GM12878 (cell line): ENCODE results near the gene CA5A. TPM values are rescaled to one million over a fixed set of nuclear protein-coding genes. Genes with fewer than 3 reads are reported as not detected.

Source experiments
- ATAC-seq: fragments of 200-7000 bp; cut with Tn5 transposase; 3 replicates; pipeline ENCODE4 v1.9.1; 2020; ENCODE audit warnings: mild to moderate bottlenecking, moderate library complexity
- BruUV-seq: library from RNA; stranded (reverse); fragments of 400-500 nt; replicated peaks from 2 replicates; lab custom pipeline; 2021; lab: Mats Ljungman, UMichigan
- CTCF ChIA-PET: fragments of 300-600 bp; sonication (Branson Sonifier 250); formaldehyde crosslinking; extraction: SDS; loops from one replicate; lab custom pipeline; 2021; ENCODE audit warnings: inconsistent platforms; lab: Yijun Ruan, JAX
- POLR2A ChIA-PET: fragments of 350-600 bp; formaldehyde crosslinking; extraction: SDS; loops from one replicate; lab custom pipeline; 2021; ENCODE audit warnings: inconsistent platforms; lab: Charles Lee
- RAD21 ChIA-PET: fragments of 300-600 bp; sonication (Branson Sonifier 250); formaldehyde crosslinking; loops from one replicate; lab custom pipeline; 2023; ENCODE audit warnings: antibody characterized with exemption; ENCODE audit not compliant: unreplicated experiment; lab: Charles Lee
- SMC1A ChIA-PET: fragments of 300-600 bp; sonication (Branson Sonifier 250); formaldehyde crosslinking; loops from one replicate; lab custom pipeline; 2023; ENCODE audit not compliant: unreplicated experiment, uncharacterized antibody; lab: Charles Lee
- DNase-seq: peaks from one replicate; pipeline ENCODE4 v3.0.0-alpha.2; 2011; ENCODE audit warnings: low read depth, low spot score
- FAIRE-seq: peaks from 3 replicates; lab custom pipeline; 2011; peaks lifted over from hg19 to GRCh38; lab: Jason Lieb, UNC
- H2AFZ ChIP-seq: 2 replicates; pipeline ENCODE4 v1.6.0; 2011; ENCODE audit warnings: low read depth, low read length, control low read depth; ENCODE audit not compliant: control insufficient read depth
- H3K27ac ChIP-seq: 2 replicates; pipeline ENCODE4 v1.5.1; 2011; ENCODE audit warnings: control low read depth; ENCODE audit not compliant: control insufficient read depth, insufficient read depth
- H3K27me3 ChIP-seq, 2 experiments: replicated peaks in 1 of 2; 2 replicates each; pipeline versions ENCODE4 v1.6.0 to v1.6.1; 2011; ENCODE audit warnings: low read length in 1 of 2; ENCODE audit not compliant: control insufficient read depth in 2 of 2, insufficient read depth in 2 of 2
- H3K36me3 ChIP-seq, 2 experiments: 2 replicates each; pipeline ENCODE4 v1.5.1; 2011; ENCODE audit warnings: low read length in 1 of 2; ENCODE audit not compliant: control insufficient read depth in 2 of 2, insufficient read depth in 2 of 2
- H3K4me1 ChIP-seq: 2 replicates; pipeline ENCODE4 v1.6.1; 2011; ENCODE audit warnings: mild to moderate bottlenecking, low read length, moderate library complexity, mixed read lengths; ENCODE audit not compliant: control insufficient read depth, insufficient read depth
- H3K4me2 ChIP-seq: 2 replicates; pipeline ENCODE4 v1.6.0; 2011; ENCODE audit warnings: control low read depth; ENCODE audit not compliant: control insufficient read depth, insufficient read depth
- H3K4me3 ChIP-seq: fragments of 200-600 bp; sonication (generic); 2 replicates; pipeline ENCODE4 v1.5.1; 2016
- H3K79me2 ChIP-seq: 2 replicates; pipeline ENCODE4 v1.6.0; 2011; ENCODE audit warnings: low read length; ENCODE audit not compliant: control insufficient read depth, insufficient read depth
- H3K9ac ChIP-seq: 2 replicates; pipeline ENCODE4 v1.8.0; 2011; ENCODE audit warnings: low read length, control low read depth, mixed read lengths; ENCODE audit not compliant: control insufficient read depth, insufficient read depth
- H3K9me3 ChIP-seq: replicated peaks from 3 replicates; pipeline ENCODE4 v1.5.1; 2011; ENCODE audit warnings: mild to moderate bottlenecking, low read length; ENCODE audit not compliant: control insufficient read depth, insufficient read depth
- H4K20me1 ChIP-seq: 2 replicates; pipeline ENCODE4 v1.6.0; 2011; ENCODE audit not compliant: control insufficient read depth, insufficient read depth
- CBX3 ChIP-seq: fragments of 200-600 bp; sonication (generic); IDR thresholded peaks from 2 replicates; pipeline ENCODE4 v1.6.1; 2016; ENCODE audit warnings: low read depth, borderline replicate concordance
- POLR2A ChIP-seq: IDR thresholded peaks from 2 replicates; pipeline ENCODE4 v1.6.1; 2011; ENCODE audit warnings: low read depth, mild to moderate bottlenecking, low read length
- POLR2AphosphoS2 ChIP-seq: IDR thresholded peaks from 2 replicates; pipeline ENCODE4 v1.6.1; 2011; ENCODE audit warnings: low read depth, mild to moderate bottlenecking, low read length, improper control_type of control experiment, moderate library complexity
- POLR2AphosphoS5 ChIP-seq: IDR thresholded peaks from 2 replicates; pipeline ENCODE4 v1.6.1; 2011; ENCODE audit warnings: mild to moderate bottlenecking, low read length, inconsistent platforms
- RAD21 ChIP-seq: IDR thresholded peaks from 2 replicates; pipeline ENCODE4 v1.6.1; 2011; ENCODE audit warnings: mild to moderate bottlenecking, low read depth, low read length, moderate library complexity; ENCODE audit not compliant: insufficient read depth
- SIN3A ChIP-seq: IDR thresholded peaks from 2 replicates; pipeline ENCODE4 v1.6.1; 2012; ENCODE audit warnings: low read depth, low read length, improper control_type of control experiment
- SMAD5 ChIP-seq: IDR thresholded peaks from 2 replicates; pipeline ENCODE4 v1.6.1; 2016; ENCODE audit warnings: antibody characterized with exemption, low read depth
- SPI1 ChIP-seq: IDR thresholded peaks from 2 replicates; pipeline ENCODE4 v1.6.1; 2011; ENCODE audit warnings: low read depth, mild to moderate bottlenecking, low read length, moderate library complexity, borderline replicate concordance; ENCODE audit not compliant: insufficient read depth
- ZNF207 ChIP-seq: fragments of 450-650 bp; IDR thresholded peaks from 2 replicates; pipeline ENCODE4 v1.6.1; 2014; ENCODE audit warnings: antibody characterized with exemption, mild to moderate bottlenecking, borderline replicate concordance
- WGBS: methylation state at CpG from one replicate; pipeline ENCODE4 v1.1.6; 2016; ENCODE audit warnings: low lambda C conversion rate; ENCODE audit not compliant: insufficient replicate concordance, insufficient coverage; ENCODE audit errors: missing lambda C conversion rate; 5-methylcytosine and 5-hydroxymethylcytosine counted together
- in situ Hi-C: fragments of 300-500 bp; cut with MboI; formaldehyde crosslinking; loops from 9 replicates; pipeline ENCODE4 v1.14.3; 2018; ENCODE audit warnings: mixed read lengths
- intact Hi-C: fragments of 100-400 bp; cut with micrococcal nuclease; formaldehyde crosslinking; loops from one replicate; pipeline ENCODE4 v1.14.2; 2022; ENCODE audit not compliant: unreplicated experiment
- polyA plus RNA-seq, 11 experiments: library from polyadenylated mRNA; depleted of rRNA in 4 of 11; unstranded in 6 of 11; stranded (reverse) in 5 of 11; fragments of >200 nt; fragmentation: Nextera tagmentation in 4 of 11; fragmentation: Illumina TruSeq in 1 of 11; extraction: Ambion mirVana in 4 of 11; extraction: Trizol in 1 of 11; gene quantifications; 1 replicate in 1 of 11; 2 replicates in 10 of 11; pipeline versions ENCODE4 v1.2.1 to v1.2.3, GENCODE V29; 2011 to 2016; ENCODE audit warnings: inconsistent platforms in 2 of 11, missing spikeins in 2 of 11, low read depth in 1 of 11
- total RNA-seq, 4 experiments: library from RNA; depleted of rRNA in 3 of 4; stranded (reverse); fragments of >200 nt in 3 of 4; fragmentation: Illumina TruSeq in 1 of 4; extraction: Trizol in 1 of 4; gene quantifications; 2 replicates each; pipeline versions ENCODE4 v1.2.1 to v1.2.3, GENCODE V29; 2013 to 2021

CA5A gene
- total and polyA plus RNA-seq, 10 of the 15 experiments (the other 5 are each of a cell fraction or from before 2014, with no cell fraction given) = not detected

GRCh38 chr16:87953308-87954215, 17.2 kb upstream of the CA5A start:
- ChIA-PET POLR2A (interaction anchor here (0.6 to 1.4 kb wide), 4 partner anchors 16 to 146 kb away, joined by 3 to 5 read pairs (median 3); no protein-coding TSS in a partner anchor), CTCF (interaction anchor here (1.0 to 1.8 kb wide), 5 partner anchors 9 to 185 kb away, joined by 3 to 5 read pairs (median 4); no protein-coding TSS in a partner anchor), SMC1A (interaction anchor here (0.6 to 1.6 kb wide), 2 partner anchors 175 to 1848 kb away, joined by 4 to 5 read pairs; no protein-coding TSS in a partner anchor), RAD21 (interaction anchor here (1.2 kb wide), 1 partner anchor 175 kb away, joined by 5 read pairs; no protein-coding TSS in a partner anchor)
- WGBS = 67% methylated on average over 15 of the region's 15 CpGs
- Histone ChIP-seq H3K79me2 (peaks cover 65% of the 10 kb centered on the region), H3K4me2 (peak overlapping the region; percentile 83), H3K9ac (peak overlapping the region; percentile 41; the same call in 1 of the 2 replicates), H4K20me1 (no peaks in the 10 kb centered on the region), H3K9me3 (no peaks in the 10 kb centered on the region), H3K36me3 (peaks cover 0 to 8% of the 10 kb centered on the region in 2 experiments; a peak in 1 of 4 replicates), H3K4me3 (peak overlapping the region; percentile 45; the same call in 1 of the 2 replicates), H3K27me3 (no peaks in the 10 kb centered on the region), H3K4me1 (peaks cover 28% of the 10 kb centered on the region), H2AFZ (no peak overlapping the region), H3K27ac (peak overlapping the region; percentile 60)
- DNase-seq (no peak), FAIRE-seq (no peak), ATAC-seq (no peak)
- in situ Hi-C loops = loop anchor here (25.0 kb wide), 1 partner anchor 484 kb away; no protein-coding TSS in a partner anchor
- intact Hi-C loops = loop anchor here (5.0 to 10.0 kb wide), 2 partner anchors 91 to 176 kb away; no protein-coding TSS in a partner anchor
- TSS peak; percentile 55 for BruUV-seq
- TF ChIP-seq RAD21 (no peak), POLR2AphosphoS5 (peak; percentile 46; the same call in 1 of the 2 replicates), SIN3A (no peak), SPI1 (peak; percentile 20; the same call in 1 of the 2 replicates), SMAD5 (no peak), POLR2AphosphoS2 (peak; percentile 43; the same call in 1 of the 2 replicates), CBX3 (no peak), ZNF207 (no peak), POLR2A (0 out of 2 replicates have a peak, but pooled peaks have one; percentile 12)
